NCI-H187 treated with DMSO at 0.1 percent for 48 hours (cell line): ENCODE results near the gene MICAL3.

ENCODE experiments used
- DNase-seq: peaks from one replicate; lab custom pipeline; 2025; lab: John Stamatoyannopoulos, UW

Gene MICAL3

GRCh38 chr22:17930455-17931313 is 93.7 kb downstream of the MICAL3 start:
- no peak for DNase-seq

- no peak for DNase-seq
Measured at GRCh38 chr22:17929909-17930308, 94.5 kb downstream of the MICAL3 start.

GRCh38 chr22:17928391-17928790 is 96.0 kb downstream of the MICAL3 start:
- DNase-seq: no peak

GRCh38 chr22:17927062-17927461 is 97.3 kb downstream of the MICAL3 start:
- DNase-seq: no peak

GRCh38 chr22:17926516-17926915 is 97.8 kb downstream of the MICAL3 start:
- no peak for DNase-seq

- no peak for DNase-seq
Measured at GRCh38 chr22:17925431-17925841, 98.9 kb downstream of the MICAL3 start.

GRCh38 chr22:17924735-17925364 is 99.5 kb downstream of the MICAL3 start:
- DNase-seq: no peak

- no peak for DNase-seq
Measured at GRCh38 chr22:17924076-17924475, 100.3 kb downstream of the MICAL3 start.

GRCh38 chr22:17922925-17923903 is 101.1 kb downstream of the MICAL3 start:
- no peak for DNase-seq

GRCh38 chr22:17921871-17922821 is 102.2 kb downstream of the MICAL3 start:
- no peak for DNase-seq

GRCh38 chr22:17920992-17921650 is 103.2 kb downstream of the MICAL3 start:
- DNase-seq: no peak

- no peak for DNase-seq
Measured at GRCh38 chr22:17920145-17920605, 104.2 kb downstream of the MICAL3 start.

- DNase-seq: no peak
Measured at GRCh38 chr22:17919276-17920144, 104.9 kb downstream of the MICAL3 start.

- DNase-seq: no peak
Measured at GRCh38 chr22:17918840-17919239, 105.5 kb downstream of the MICAL3 start.

- DNase-seq: no peak
Measured at GRCh38 chr22:17917490-17917983, 106.8 kb downstream of the MICAL3 start.

GRCh38 chr22:17916226-17916889 is 108.0 kb downstream of the MICAL3 start:
- DNase-seq: no peak

- no peak for DNase-seq
Measured at GRCh38 chr22:17915676-17916075, 108.7 kb downstream of the MICAL3 start.

- no peak for DNase-seq
Measured at GRCh38 chr22:17915188-17915587, 109.2 kb downstream of the MICAL3 start.

- no peak for DNase-seq
Measured at GRCh38 chr22:17914474-17914873, 109.9 kb downstream of the MICAL3 start.
